ENCODE data around the gene LCP1.

LCP1 gene

DNA sequence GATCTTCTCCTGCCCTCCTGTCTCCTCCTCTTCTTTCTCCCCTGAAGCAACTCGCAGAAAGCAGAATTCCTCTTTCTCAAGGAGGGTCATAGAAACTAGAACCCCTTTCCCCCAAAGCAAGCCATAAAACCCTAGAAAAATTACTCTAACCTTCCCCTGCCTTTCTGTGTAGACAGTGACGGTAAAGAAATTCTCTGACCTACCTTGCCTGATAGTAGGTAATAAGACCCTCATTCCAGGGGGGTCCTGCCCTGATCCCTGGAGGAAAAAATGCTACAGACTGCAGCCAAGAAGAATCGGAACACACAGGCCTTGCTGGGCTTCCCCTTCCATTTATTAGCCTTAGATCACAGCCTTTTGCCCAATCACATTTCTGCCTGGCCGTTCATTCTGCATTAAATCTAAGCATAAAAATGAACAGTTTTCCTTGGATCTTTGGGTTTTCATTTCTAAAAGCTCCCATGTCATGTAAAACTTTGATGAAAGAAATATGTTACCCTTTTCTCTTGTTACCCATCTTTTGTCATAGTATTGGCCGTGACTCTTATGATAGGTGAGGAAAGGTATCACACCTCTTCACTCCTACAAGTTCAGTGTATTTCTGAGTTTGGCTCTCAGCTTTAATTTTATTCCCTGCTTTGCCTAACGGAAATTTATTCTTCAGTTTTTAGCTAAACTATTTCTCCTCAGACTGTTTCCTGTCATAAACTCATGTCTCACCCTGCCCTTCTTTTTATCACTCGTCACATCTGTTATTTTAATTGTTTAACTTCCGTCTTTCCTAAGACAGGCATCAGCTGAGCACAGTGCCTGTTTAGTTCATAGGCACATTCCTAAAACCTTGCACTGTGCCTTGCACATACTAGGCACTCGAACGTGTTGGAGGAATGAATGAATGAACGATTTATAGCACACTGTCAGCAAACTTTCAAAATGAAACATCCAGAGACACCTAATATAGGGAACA, 56.7 kb downstream of the LCP1 start:
- H3K27me3 ChIP-seq (ENCODE audit: control insufficient read depth, insufficient read depth, low read length) = no peaks in the 10 kb centered on the region
- H3K36me3 ChIP-seq (ENCODE audit: control insufficient read depth, low read depth, low read length) = no peaks in the 10 kb centered on the region
- H3K4me1 ChIP-seq (ENCODE audit: control insufficient read depth, low read depth, low read length) = peaks cover 3% of the 10 kb centered on the region
- H3K27ac ChIP-seq (ENCODE audit: low read length) = no peak overlapping the region
- H3K9ac ChIP-seq (ENCODE audit: low read length) = no peak overlapping the region
- no peaks in the 10 kb centered on the region for H3K9me3 ChIP-seq (ENCODE audit: control insufficient read depth, low read depth, low read length)
- H3K4me3 ChIP-seq (ENCODE audit: low read length) = no peak overlapping the region

DNA sequence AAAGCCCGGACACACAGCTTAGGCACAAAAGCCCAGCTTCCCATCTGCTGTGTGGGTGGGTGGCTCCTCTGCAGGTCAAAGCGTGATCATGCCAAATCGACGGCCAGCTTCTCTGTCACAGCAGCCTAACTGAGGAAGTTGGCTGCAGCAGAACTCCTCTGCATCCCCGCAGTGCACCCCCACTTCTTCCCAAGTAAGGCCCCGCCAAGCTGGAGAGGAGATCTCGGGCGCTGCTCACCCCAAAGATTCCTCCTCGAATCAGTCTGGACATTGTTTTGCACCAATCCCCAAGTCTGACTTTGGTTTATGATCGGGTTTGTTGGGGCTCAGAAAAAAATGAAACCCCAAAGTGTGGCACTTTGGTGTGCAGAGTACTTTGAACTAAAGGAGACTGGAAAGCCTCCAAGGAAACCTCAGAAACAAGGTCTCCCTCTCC, 57.4 kb downstream of the LCP1 start:
- Histone ChIP-seq H3K4me1 (ENCODE audit: control insufficient read depth, low read depth, low read length) (peaks cover 8% of the 10 kb centered on the region), H3K36me3 (ENCODE audit: control insufficient read depth, low read depth, low read length) (no peaks in the 10 kb centered on the region), H3K4me3 (ENCODE audit: low read length) (no peak overlapping the region), H3K27me3 (ENCODE audit: control insufficient read depth, insufficient read depth, low read length) (no peaks in the 10 kb centered on the region), H3K9me3 (ENCODE audit: control insufficient read depth, low read depth, low read length) (no peaks in the 10 kb centered on the region), H3K9ac (ENCODE audit: low read length) (no peak overlapping the region), H3K27ac (ENCODE audit: low read length) (no peak overlapping the region)

GRCh38 chr13:46122304-46122703, 59.7 kb downstream of the LCP1 start:
- no peaks in the 10 kb centered on the region for H3K36me3 ChIP-seq (ENCODE audit: control insufficient read depth, low read depth, low read length)
- H3K9me3 ChIP-seq (ENCODE audit: control insufficient read depth, low read depth, low read length) = no peaks in the 10 kb centered on the region

GRCh38 chr13:46121597-46122163, 60.3 kb downstream of the LCP1 start:
- Histone ChIP-seq H3K27ac (ENCODE audit: low read length) (no peak overlapping the region), H3K36me3 (ENCODE audit: control insufficient read depth, low read depth, low read length) (no peaks in the 10 kb centered on the region), H3K9me3 (ENCODE audit: control insufficient read depth, low read depth, low read length) (no peaks in the 10 kb centered on the region), H3K9ac (ENCODE audit: low read length) (no peak overlapping the region), H3K4me1 (ENCODE audit: control insufficient read depth, low read depth, low read length) (peaks cover 11% of the 10 kb centered on the region), H3K4me3 (ENCODE audit: low read length) (no peak overlapping the region), H3K27me3 (ENCODE audit: control insufficient read depth, insufficient read depth, low read length) (no peaks in the 10 kb centered on the region)

More at GRCh38 chr13:46122304-46122703, 59.7 kb downstream of the LCP1 start:
- Histone ChIP-seq H3K4me3 (ENCODE audit: low read length) (no peak overlapping the region), H3K27me3 (ENCODE audit: control insufficient read depth, insufficient read depth, low read length) (no peaks in the 10 kb centered on the region), H3K9ac (ENCODE audit: low read length) (no peak overlapping the region), H3K4me1 (ENCODE audit: control insufficient read depth, low read depth, low read length) (peaks cover 11% of the 10 kb centered on the region), H3K27ac (ENCODE audit: low read length) (no peak overlapping the region)

DNA sequence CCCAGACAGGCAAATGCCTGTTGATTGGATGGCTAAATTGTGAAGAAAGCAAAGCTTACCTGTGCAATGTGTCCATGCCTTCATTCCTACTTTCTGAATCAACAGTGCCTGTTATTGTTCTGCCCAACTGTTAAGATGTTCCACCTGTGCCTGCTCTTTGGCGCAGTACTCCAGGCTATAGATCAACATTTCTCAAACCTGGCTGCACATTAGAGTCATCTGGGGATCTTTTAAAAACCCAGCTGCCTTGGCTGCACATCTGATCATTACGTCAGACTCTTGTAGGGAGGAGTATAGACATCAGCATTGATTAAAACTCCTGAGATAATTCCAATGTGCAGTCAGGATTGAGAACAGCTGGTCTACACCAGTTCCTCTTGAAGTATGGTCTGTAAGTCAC, 60.9 kb downstream of the LCP1 start:
- no peaks in the 10 kb centered on the region for H3K27me3 ChIP-seq (ENCODE audit: control insufficient read depth, insufficient read depth, low read length)
- no peaks in the 10 kb centered on the region for H3K9me3 ChIP-seq (ENCODE audit: control insufficient read depth, low read depth, low read length)
- H3K4me3 ChIP-seq (ENCODE audit: low read length) = no peak overlapping the region
- H3K9ac ChIP-seq (ENCODE audit: low read length) = no peak overlapping the region
- H3K4me1 ChIP-seq (ENCODE audit: control insufficient read depth, low read depth, low read length) = peaks cover 11% of the 10 kb centered on the region
- H3K36me3 ChIP-seq (ENCODE audit: control insufficient read depth, low read depth, low read length) = no peaks in the 10 kb centered on the region
- no peak overlapping the region for H3K27ac ChIP-seq (ENCODE audit: low read length)

- H3K4me3 ChIP-seq (ENCODE audit: low read length) = no peak overlapping the region
- no peaks in the 10 kb centered on the region for H3K9me3 ChIP-seq (ENCODE audit: control insufficient read depth, low read depth, low read length)
- H3K36me3 ChIP-seq (ENCODE audit: control insufficient read depth, low read depth, low read length) = no peaks in the 10 kb centered on the region
- H3K27ac ChIP-seq (ENCODE audit: low read length) = no peak overlapping the region
- H3K9ac ChIP-seq (ENCODE audit: low read length) = no peak overlapping the region
- H3K27me3 ChIP-seq (ENCODE audit: control insufficient read depth, insufficient read depth, low read length) = no peaks in the 10 kb centered on the region
- H3K4me1 ChIP-seq (ENCODE audit: control insufficient read depth, low read depth, low read length) = peaks cover 11% of the 10 kb centered on the region
These were observed 61.9 kb downstream of the LCP1 start for GRCh38 chr13:46119883-46120614.

DNA sequence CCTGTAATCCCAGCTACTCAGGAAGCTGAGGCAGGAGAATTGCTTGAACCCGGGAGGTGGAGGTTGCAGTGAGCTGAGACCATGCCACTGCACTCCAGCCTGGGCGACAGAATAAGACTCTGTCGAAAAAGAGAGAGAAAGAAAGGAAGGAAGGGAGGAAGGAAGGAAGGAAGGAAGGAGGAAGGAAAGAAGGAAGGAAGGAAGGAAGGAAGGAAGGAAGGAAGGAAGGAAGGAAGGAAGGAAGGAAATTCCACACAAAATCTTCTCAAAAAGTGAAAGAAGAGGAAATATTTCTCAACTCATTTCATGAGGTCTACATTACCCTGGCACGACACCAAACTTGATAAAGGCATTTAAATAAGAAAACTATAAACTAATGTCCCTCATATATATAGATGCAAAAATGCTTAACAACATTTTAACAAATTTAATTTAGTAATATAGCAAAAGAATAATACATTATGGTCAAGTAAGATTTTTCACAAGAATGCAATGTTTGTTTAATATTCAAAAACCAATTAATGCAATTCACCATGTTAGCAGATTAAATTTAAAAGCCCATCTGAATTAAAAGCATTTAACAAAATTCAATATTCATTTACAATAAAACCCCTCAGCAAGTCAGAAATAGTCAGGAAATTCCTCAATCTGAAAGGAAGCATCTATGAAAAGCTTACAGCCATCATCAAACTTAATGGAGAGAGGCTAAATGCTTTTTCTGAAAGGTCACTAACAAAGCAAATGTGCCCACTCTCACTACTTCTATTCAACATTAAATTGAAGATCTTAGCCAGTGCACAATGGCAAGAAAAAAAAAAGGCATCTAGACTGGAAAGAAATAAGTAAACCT, 65.1 kb downstream of the LCP1 start:
- H3K36me3 ChIP-seq (ENCODE audit: control insufficient read depth, low read depth, low read length) = no peaks in the 10 kb centered on the region
- H3K4me1 ChIP-seq (ENCODE audit: control insufficient read depth, low read depth, low read length) = peaks cover 11% of the 10 kb centered on the region
- H3K4me3 ChIP-seq (ENCODE audit: low read length) = no peak overlapping the region
- H3K27me3 ChIP-seq (ENCODE audit: control insufficient read depth, insufficient read depth, low read length) = no peaks in the 10 kb centered on the region
- H3K27ac ChIP-seq (ENCODE audit: low read length) = no peak overlapping the region
- no peaks in the 10 kb centered on the region for H3K9me3 ChIP-seq (ENCODE audit: control insufficient read depth, low read depth, low read length)
- no peak overlapping the region for H3K9ac ChIP-seq (ENCODE audit: low read length)

DNA sequence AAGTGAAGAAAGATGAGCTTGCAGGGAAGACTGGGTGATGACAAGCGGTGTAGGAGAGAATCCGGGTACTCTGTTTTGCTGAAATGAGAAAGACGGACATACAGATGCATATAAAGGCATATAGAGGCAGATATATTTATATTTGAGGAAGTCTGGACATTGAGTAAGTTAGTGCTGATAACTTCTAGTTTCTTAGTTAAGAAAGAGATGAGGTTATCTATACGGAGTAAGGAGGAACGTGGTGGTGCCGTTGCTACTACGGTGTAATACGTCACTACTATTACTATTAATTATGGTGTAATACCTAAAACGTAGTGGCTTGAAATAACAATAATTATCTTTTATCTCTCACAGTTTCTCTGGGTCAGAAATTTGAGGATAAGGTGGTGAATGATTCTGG, 67.4 kb downstream of the LCP1 start:
- no peak overlapping the region for H3K4me3 ChIP-seq (ENCODE audit: low read length)
- no peaks in the 10 kb centered on the region for H3K9me3 ChIP-seq (ENCODE audit: control insufficient read depth, low read depth, low read length)
- H3K4me1 ChIP-seq (ENCODE audit: control insufficient read depth, low read depth, low read length) = peaks cover 3% of the 10 kb centered on the region

DNA sequence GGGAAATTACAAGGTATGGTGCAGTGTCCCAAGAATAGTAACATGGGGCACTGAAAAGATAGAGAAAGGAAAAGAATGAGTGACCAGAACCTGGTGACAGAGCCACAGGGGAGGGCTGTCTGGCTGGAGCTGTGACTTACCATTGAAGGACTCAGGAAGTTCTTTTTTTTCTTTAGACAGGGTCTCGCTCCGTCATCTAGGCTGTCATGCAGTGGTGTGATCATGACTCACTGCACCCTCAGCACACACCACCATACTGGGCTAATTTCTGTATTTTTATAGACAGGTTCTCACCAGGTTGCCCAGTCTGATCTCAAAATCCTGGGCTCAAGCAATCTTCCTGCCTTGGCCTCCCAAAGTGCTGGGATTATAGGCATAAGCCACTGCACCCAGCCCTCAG, 68.4 kb downstream of the LCP1 start:
- Histone ChIP-seq H3K27me3 (ENCODE audit: control insufficient read depth, insufficient read depth, low read length) (no peaks in the 10 kb centered on the region), H3K36me3 (ENCODE audit: control insufficient read depth, low read depth, low read length) (no peaks in the 10 kb centered on the region), H3K9me3 (ENCODE audit: control insufficient read depth, low read depth, low read length) (no peaks in the 10 kb centered on the region), H3K4me3 (ENCODE audit: low read length) (no peak overlapping the region), H3K27ac (ENCODE audit: low read length) (no peak overlapping the region), H3K4me1 (ENCODE audit: control insufficient read depth, low read depth, low read length) (no peaks in the 10 kb centered on the region), H3K9ac (ENCODE audit: low read length) (no peak overlapping the region)

More for the DNA sequence above, 67.4 kb downstream of the LCP1 start:
- Histone ChIP-seq H3K27me3 (ENCODE audit: control insufficient read depth, insufficient read depth, low read length) (no peaks in the 10 kb centered on the region), H3K36me3 (ENCODE audit: control insufficient read depth, low read depth, low read length) (no peaks in the 10 kb centered on the region), H3K9ac (ENCODE audit: low read length) (no peak overlapping the region), H3K27ac (ENCODE audit: low read length) (no peak overlapping the region)

GRCh38 chr13:46111151-46111550, 70.8 kb downstream of the LCP1 start:
- no peak overlapping the region for H3K9ac ChIP-seq (ENCODE audit: low read length)
- H3K27ac ChIP-seq (ENCODE audit: low read length) = no peak overlapping the region
- H3K4me1 ChIP-seq (ENCODE audit: control insufficient read depth, low read depth, low read length) = no peaks in the 10 kb centered on the region
- no peaks in the 10 kb centered on the region for H3K9me3 ChIP-seq (ENCODE audit: control insufficient read depth, low read depth, low read length)
- no peaks in the 10 kb centered on the region for H3K36me3 ChIP-seq (ENCODE audit: control insufficient read depth, low read depth, low read length)
- no peak overlapping the region for H3K4me3 ChIP-seq (ENCODE audit: low read length)
- H3K27me3 ChIP-seq (ENCODE audit: control insufficient read depth, insufficient read depth, low read length) = no peaks in the 10 kb centered on the region

GRCh38 chr13:46109451-46109850, 72.5 kb downstream of the LCP1 start:
- Histone ChIP-seq H3K27ac (ENCODE audit: low read length) (no peak overlapping the region), H3K36me3 (ENCODE audit: control insufficient read depth, low read depth, low read length) (no peaks in the 10 kb centered on the region), H3K9me3 (ENCODE audit: control insufficient read depth, low read depth, low read length) (no peaks in the 10 kb centered on the region), H3K4me3 (ENCODE audit: low read length) (no peak overlapping the region), H3K4me1 (ENCODE audit: control insufficient read depth, low read depth, low read length) (no peaks in the 10 kb centered on the region), H3K9ac (ENCODE audit: low read length) (no peak overlapping the region), H3K27me3 (ENCODE audit: control insufficient read depth, insufficient read depth, low read length) (no peaks in the 10 kb centered on the region)

Measured in iPS-18a (cell line).